ENCODE results near the gene NKX1-2. TPM values are rescaled to one million over a fixed set of nuclear protein-coding genes. Genes with fewer than 3 reads are reported as not detected.

NKX1-2 gene
- total and polyA plus RNA-seq, 2 of the 4 experiments (the other 2 are of a cell fraction), result not detected

- no peak overlapping the region for H2BK15ac ChIP-seq (ENCODE audit: low read depth, low read length)
- DNase-seq (no peak), ATAC-seq (ENCODE audit: low read depth) (no peak)
- WGBS, 2 experiments (ENCODE audit: extremely low coverage in 2 of 2, insufficient read length in 1 of 2), result 69% methylated on average over 2 of the region's 9 CpGs; no CpG with 5 or more reads in 1 of the 2 experiments
- H3K9ac ChIP-seq (ENCODE audit: low read depth, low read length), result no peak overlapping the region
- H3K79me1 ChIP-seq (ENCODE audit: low read depth in 1 of 2, low read length in 2 of 2), result no peaks in the 10 kb centered on the region
- H3K4me3 ChIP-seq (ENCODE audit: insufficient read depth, low read depth, low read length), result no peak overlapping the region
- H3K18ac ChIP-seq (ENCODE audit: low read depth, low read length), result no peak overlapping the region
- H2AK9ac ChIP-seq (replicated peaks; ENCODE audit: low read depth, low read length, poor library complexity), result peak overlapping the region; percentile 65
- H4K5ac ChIP-seq (ENCODE audit: low read depth, low read length), result no peak overlapping the region
- H3K9me1 ChIP-seq (ENCODE audit: insufficient read depth, low read length), result no peaks in the 10 kb centered on the region
- H3K14ac ChIP-seq (replicated peaks; ENCODE audit: low read depth, low read length), result no peak overlapping the region
- BruUV-seq (replicated peaks), result no TSS peak
- no peak overlapping the region for H2BK120ac ChIP-seq (ENCODE audit: low read depth, low read length)
- H3K36me3 ChIP-seq (ENCODE audit: control insufficient read depth, insufficient read depth, low read length), result no peaks in the 10 kb centered on the region
- H4K8ac ChIP-seq (ENCODE audit: low read depth in 2 of 2, low read length in 2 of 2), result no peak overlapping the region
- no peak overlapping the region for H2AK5ac ChIP-seq (ENCODE audit: low read depth, low read length)
- no peak overlapping the region for H3K56ac ChIP-seq (ENCODE audit: extremely low read depth, insufficient read depth, low read length)
- TF ChIP-seq NFE2L2 (IDR thresholded peaks at IDR 0.05; ENCODE audit: low read depth, low read length), result no peak
- no peak for TF ChIP-seq MXI1 (IDR thresholded peaks at IDR 0.05; ENCODE audit: borderline replicate concordance, low read depth, low read length)
- no peak for TF ChIP-seq BHLHE40 (IDR thresholded peaks at IDR 0.05; ENCODE audit: low read depth, low read length)
- TF ChIP-seq RAD21 (IDR thresholded peaks at IDR 0.05; ENCODE audit: low read length), result no peak
- no peak for TF ChIP-seq CEBPB (IDR thresholded peaks at IDR 0.05; ENCODE audit: low read depth, low read length)
- TF ChIP-seq RCOR1 (IDR thresholded peaks at IDR 0.05; ENCODE audit: insufficient replicate concordance, low read length), result no peak
- TF ChIP-seq FOS (IDR thresholded peaks at IDR 0.05; ENCODE audit: low read depth, low read length), result no peak
- no peak for TF ChIP-seq RFX5 (IDR thresholded peaks at IDR 0.05; ENCODE audit: low read depth, low read length)
- TF ChIP-seq CTCF (conservative IDR thresholded peaks at IDR 0.05; ENCODE audit: low read depth, low read length), result no peak
- TF ChIP-seq USF2 (IDR thresholded peaks at IDR 0.05; ENCODE audit: low read depth, low read length), result no peak
- no peak for TF ChIP-seq POLR2A (IDR thresholded peaks at IDR 0.05; ENCODE audit: low read depth, low read length)
- TF ChIP-seq MAFK (IDR thresholded peaks at IDR 0.05; ENCODE audit: low read depth, low read length), result no peak
- intact Hi-C loops (cut with micrococcal nuclease) (no loop called here), dilution Hi-C loops (cut with HindIII; ENCODE audit: low sequenced_read_pairs, unreplicated experiment) (no loop called here), in situ Hi-C loops (cut with MboI; ENCODE audit: low sequenced_read_pairs) (no loop called here)
- no peak overlapping the region for H3K4me2 ChIP-seq (ENCODE audit: low read depth, low read length)
- no peaks in the 10 kb centered on the region; the same call in 1 of the 2 replicates for H4K20me1 ChIP-seq (ENCODE audit: insufficient read depth, low read length)
- no peaks in the 10 kb centered on the region for H3K9me3 ChIP-seq (ENCODE audit: control insufficient read depth, insufficient read depth, low read length)
- ChIA-PET POLR2A (ENCODE audit: unreplicated experiment) (no interaction called here), CTCF (no interaction called here)
- H3K4ac ChIP-seq (ENCODE audit: low read depth, low read length), result no peak overlapping the region
- H4K91ac ChIP-seq (ENCODE audit: insufficient read depth, low read depth, low read length), result no peak overlapping the region
- no peak overlapping the region for H3K27ac ChIP-seq (ENCODE audit: insufficient read depth, low read length)
- H2AFZ ChIP-seq (replicated peaks; ENCODE audit: low read length, poor library complexity), result no peak overlapping the region
- peaks cover 2% of the 10 kb centered on the region; the same call in 1 of the 2 replicates for H3K4me1 ChIP-seq (ENCODE audit: control insufficient read depth, insufficient read depth, low read length)
- no peak overlapping the region for H2BK5ac ChIP-seq (ENCODE audit: low read depth, low read length, poor library complexity, severe bottlenecking)
- H2BK20ac ChIP-seq (ENCODE audit: low read depth, low read length), result no peak overlapping the region
- H3K27me3 ChIP-seq (ENCODE audit: control insufficient read depth, insufficient read depth, low read length), result no peaks in the 10 kb centered on the region
- no peak overlapping the region for H3K23ac ChIP-seq (ENCODE audit: low read depth, low read length)
Measured at GRCh38 chr10:124474514-124475070, 24.8 kb upstream of the NKX1-2 start.
